ENCODE measurements around the gene DIP2C. TPM values are rescaled to one million over a fixed set of nuclear protein-coding genes. Genes with fewer than 3 reads are reported as not detected.
A peak's percentile ranks its signal among the peaks of the same experiment; 100 is the strongest.
"Not testable (repeated sequence)": the region's sequence is repeated elsewhere in the genome, so short reads cannot be mapped to it uniquely, and the experiment has no call there.

Gene DIP2C
- total RNA-seq, 2 donors from 2014 or later, result 21.6 to 30.5 TPM

DNA sequence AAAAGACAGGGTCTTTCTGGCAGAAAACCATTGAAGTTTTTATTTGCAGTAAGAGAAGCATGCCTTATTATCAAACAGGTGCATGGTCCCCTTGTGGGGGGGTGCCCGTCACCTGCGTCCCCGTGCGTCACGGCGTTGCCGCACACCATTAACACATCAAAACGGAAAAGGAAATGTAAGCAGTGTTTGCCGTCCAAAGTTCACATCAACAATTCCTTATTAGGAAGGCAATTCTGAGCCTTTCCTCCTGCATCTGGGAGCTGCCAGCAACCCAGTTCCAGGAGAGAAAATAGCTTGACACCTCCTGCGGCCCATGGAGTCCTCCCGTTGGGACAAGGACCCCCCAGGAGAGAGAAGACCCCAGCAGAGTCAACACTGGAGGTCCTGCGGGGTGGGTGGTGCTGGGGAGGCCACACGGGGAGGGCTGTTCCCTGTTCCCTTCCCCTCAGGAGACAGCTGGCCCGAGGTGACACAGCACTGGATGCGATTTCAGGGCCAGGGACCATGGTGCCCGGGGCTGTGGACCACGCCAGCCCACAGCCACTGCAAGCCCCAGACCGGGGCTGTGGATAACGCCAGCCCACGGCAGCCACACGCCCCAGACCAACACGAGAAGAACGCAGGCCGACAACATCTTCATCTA is 39.5 kb downstream of the DIP2C start:
- intact Hi-C loops (cut with DNase I), result no loop called here
- DNase-seq, result peak; percentile 40
- ATAC-seq, result peak; percentile 49 to 74

DNA sequence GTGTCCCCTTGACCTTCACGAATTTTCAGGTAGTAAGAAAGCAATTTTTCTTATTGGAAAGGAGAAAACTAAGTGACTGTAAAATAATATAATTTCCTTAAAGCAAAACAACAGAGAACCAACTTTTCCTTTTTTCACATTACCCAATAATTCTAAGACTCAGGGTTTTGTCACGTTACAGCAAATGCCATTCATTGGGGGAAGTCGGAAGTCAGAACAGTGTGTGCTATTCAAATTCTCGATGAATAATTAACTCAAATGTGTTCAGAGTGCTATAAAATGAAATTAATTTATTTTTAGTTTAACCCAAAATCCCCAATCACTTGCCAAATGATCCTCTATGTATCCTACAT is 40.0 kb downstream of the DIP2C start:
- intact Hi-C loops (cut with DNase I), result no loop called here
- DNase-seq (no peak), ATAC-seq (no peak)

DNA sequence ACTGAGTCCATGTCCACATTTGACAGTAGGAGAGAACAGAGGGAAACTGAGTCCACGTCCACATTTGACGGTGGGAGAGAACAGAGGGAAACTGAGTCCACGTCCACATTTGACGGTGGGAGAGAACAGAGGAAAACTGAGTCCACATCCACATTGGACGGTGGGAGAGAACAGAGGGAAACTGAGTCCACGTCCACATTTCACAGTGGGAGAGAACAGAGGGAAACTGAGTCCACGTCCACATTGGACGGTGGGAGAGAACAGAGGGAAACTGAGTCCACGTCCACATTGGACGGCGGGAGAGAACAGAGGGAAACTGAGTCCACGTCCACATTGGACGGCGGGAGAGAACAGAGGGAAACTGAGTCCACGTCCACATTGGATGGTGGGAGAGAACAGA is 42.4 kb downstream of the DIP2C start:
- intact Hi-C loops (cut with DNase I); DNase-seq; ATAC-seq: not testable (repeated sequence)

DNA sequence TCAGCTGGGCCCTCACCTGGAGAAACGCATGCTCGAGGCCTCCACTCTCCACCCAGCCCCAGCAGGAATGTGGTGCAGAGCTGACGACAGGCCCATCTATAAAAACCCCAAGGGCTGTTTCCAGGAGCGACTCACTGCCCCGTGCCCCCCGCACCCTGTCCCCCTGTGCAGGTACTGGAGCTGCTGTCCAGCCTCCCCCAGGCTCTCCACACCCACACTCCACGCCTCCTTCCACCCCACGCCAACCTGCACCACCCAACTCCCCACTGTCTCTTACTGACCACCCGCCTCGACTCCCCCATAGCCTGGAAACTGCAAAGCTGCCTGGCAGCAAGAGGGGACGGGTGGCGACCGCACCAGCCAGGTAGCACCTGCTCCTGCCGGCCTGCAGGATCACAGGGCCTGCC is 43.3 kb downstream of the DIP2C start:
- intact Hi-C loops (cut with DNase I), result no loop called here
- no peak for ATAC-seq

DNA sequence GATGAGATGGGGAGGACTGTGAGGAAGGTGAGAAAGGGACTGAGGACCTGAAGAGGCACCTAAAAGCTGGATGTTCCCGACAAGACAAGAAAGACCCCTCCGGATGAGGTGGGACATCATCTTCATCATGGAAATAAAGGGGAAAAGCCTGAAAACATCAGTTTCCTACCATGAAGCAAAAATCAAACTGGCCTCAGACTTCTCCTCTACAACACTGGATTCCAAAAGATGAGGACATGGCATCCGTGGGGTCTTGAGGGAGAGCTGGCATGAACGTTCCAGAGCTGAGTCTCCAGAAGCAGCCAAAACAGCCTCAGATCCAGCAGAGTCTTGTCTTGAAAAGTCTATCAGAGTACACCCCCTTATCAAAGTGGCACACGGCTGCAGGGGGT is 44.5 kb downstream of the DIP2C start:
- DNase-seq (no peak), ATAC-seq (no peak)
- intact Hi-C loops (cut with DNase I), result no loop called here

More for the DNA sequence above, 43.3 kb downstream of the DIP2C start:
- no peak for DNase-seq

DNA sequence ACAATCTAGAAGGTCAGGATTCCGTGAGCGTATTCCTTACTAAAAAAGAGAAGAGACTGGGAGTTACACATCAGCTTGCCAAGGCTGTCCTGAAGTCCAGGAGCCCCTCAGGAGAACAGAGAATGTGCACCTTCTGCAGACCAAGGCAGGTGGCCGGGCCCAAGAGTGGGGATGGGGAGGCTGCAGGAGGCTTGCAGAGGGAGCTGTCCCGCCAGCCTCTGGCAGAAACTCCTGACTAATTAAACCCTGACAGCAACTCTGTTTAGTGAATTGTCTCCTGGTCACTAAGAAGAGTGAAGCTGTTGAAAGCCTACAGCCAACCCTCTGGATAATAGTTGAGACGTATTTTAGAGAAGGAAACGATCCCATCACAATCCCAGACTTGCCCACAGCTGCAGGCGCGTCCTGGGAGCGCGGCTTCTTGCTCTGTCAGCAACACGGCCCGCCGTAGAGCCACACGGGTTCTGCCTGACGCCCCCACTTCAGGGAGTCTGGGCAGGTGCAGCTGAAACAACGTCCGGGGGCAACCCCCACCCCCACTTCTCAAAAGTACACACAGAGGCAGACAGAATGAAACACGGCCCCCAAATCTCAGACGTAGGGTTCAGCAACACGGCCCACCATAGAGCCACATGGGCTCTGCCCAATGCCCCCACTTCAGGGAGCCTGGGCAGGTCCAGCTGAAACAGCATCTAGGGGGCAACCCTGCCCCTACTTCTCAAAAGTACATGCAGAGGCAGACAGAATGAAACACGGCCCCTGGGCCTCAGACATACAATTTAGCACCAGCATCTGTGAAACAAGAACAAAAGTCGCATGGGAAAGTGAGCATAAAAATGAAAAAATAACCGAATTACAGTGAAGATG is 45.2 kb downstream of the DIP2C start:
- intact Hi-C loops (cut with DNase I), result no loop called here
- DNase-seq (no peak), ATAC-seq (no peak)

DNA sequence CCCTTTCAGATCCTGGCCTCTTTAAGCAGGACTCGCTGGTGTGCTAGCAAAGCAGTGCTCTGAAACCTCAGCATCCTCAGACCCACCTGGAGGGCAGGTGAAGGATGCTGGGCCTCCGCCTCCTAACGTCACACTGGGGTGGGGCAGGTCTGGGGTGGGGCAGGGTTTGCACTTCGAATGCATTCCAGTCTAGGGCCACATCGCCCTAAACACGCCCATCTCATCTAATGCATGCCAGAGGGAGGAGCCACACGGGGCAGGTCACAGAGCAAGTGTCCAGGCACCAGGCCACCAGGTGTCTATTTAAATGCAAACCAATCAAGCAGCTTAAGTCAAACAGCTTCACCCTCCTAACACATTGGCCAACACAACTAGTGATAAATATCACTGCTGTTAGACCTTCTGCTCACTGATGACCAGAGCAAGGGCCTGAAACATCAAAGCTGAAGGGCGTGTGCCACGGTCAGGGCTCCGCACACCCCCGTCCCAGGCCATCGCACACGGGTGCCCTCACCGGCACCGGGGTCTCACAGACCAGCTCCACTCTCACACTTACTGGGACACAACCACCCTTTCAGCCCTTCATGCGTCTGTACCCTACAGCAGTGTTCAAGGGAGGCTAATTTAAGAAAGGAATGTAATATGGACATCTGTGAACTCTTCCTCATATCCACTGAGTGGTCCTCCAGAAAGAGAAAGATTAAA is 47.1 kb downstream of the DIP2C start:
- ATAC-seq, result peak; percentile 16 to 32
- intact Hi-C loops (cut with DNase I), result no loop called here
- DNase-seq, result no peak

DNA sequence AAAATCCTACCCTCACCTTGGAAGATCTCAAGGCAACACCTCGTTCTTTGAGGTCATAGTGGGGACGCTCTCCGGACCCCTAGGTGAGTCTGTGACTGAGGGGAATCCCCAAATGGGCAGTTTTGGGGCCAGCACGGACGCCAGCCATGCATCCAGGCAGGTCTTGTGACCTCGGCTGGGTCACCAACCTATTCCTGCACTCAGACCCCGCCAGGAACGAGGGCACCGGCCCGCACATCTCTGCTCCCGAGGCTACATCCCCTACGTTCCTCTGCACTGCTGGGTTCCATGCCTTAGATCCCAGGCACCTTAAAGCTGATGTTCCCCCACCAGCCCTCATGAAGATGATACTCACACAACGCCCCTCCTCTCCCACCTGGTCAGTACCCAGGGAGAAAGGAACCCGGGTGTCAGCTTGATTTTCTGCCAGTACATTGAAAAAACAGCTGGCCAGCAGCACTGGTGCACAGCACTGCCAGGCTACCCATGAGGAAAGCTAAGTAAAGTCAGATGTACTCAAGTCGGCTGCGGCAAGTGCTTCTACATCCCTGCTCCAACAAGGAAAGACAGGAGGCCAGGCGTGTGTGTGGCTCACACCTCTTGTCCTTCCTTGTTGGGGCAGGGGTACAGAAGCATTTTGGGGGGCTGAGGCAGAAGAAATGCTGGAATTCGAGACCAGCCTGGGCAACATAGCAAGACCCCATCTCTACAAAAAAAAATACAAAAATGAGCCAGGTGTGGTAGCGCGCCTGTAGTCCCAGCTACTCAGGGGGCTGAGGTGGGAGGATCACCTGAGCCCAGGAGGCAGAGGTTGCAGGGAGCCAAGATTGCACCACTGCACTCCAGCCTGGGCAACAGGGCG is 48.1 kb downstream of the DIP2C start:
- ATAC-seq, result no peak
- no peak for DNase-seq
- intact Hi-C loops (cut with DNase I), result no loop called here

DNA sequence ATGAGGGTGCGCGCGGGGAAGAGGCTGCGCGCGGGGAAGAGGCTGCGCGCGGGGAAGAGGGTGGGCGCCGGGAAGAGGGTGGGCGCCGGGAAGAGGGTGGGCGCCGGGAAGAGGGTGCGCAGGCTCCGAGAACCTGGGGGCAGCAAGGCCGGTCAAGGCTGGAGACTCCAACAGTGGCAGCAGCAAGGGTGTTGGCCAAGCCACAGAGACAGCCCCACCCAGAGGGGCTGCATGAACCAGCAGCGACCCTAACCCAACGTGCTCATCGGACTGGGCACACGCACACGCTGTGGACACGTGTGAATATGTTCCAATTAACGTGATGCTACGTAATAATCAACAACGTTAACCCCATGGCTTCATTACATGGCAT is 48.8 kb downstream of the DIP2C start:
- ATAC-seq (no peak), DNase-seq (no peak)
- intact Hi-C loops (cut with DNase I), result no loop called here

DNA sequence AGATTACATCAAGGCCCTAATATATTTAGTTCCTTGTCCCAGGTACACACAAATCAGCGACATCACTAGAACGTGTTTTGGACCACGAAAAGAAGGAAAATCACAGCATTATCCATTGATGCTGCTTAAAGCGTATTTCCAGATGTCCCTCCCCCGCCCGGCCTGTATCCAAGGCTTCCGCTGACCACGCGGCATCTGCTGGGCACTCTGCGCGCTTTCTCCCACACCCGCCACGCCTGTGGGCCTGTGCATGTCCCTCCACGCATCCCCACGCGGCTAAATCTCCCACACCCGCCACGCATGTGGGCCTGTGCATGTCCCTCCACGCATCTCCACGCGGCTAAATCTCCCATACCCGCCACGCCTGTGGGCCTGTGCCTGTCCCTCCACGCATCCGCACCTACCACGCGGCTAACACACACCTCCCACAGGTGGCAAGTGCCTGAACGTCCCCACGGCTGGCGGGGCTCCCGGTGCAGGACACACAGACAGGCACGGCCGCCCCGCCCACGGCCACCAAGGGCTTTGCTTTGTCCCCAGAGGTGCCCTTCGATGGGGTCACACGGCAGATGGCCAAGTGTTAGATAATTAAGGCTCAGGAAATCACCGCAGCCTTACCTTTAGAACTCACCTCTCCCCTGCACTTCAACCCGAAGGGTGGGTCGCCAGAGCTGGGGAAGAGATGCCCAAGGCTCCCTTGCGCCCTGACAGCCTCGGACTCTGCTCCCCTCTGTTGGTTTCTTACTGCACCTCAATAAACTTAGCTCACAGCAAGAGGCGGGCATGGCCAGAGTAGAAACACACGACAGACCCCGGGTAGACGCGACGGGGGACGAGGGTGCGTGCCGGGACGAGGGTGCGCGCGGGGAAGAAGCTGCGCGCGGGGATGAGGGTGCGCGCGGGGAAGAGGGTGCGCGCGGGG is 49.5 kb downstream of the DIP2C start:
- intact Hi-C loops (cut with DNase I), result no loop called here
- no peak for ATAC-seq
- no peak for DNase-seq

DNA sequence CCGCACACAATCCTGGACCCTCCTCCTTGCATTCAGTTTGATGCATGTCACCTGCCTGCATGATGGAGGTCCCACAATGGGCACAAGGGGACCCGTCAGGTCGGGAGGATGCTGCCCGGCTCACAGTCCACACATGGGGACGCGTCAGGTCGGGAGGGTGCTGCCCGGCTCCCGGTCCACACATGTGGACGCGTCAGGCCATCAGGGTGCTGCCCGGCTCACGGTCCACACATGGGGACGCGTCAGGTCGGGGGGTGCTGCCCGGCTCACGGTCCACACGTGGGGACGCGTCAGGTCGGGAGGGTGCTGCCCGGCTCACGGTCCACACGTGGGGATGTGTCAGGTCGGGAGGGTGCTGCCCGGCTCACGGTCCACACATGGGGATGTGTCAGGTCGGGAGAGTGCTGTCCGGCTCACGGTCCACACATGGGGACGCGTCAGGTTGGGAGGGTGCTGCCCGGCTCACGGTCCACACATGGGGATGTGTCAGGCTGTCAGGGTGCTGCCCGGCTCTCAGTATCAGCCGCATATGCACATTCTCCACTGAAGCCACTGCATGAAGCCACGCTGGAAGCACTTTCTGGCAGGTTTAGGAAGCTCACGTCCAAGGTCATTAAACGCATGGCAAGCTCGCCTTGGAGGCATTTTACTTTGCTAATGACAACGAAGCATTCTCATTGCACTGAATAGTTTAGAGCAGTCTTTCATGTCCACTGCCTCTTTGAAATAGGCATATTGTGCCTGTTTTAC is 50.3 kb downstream of the DIP2C start:
- DNase-seq (no peak), ATAC-seq (no peak)
- intact Hi-C loops (cut with DNase I), result no loop called here

DNA sequence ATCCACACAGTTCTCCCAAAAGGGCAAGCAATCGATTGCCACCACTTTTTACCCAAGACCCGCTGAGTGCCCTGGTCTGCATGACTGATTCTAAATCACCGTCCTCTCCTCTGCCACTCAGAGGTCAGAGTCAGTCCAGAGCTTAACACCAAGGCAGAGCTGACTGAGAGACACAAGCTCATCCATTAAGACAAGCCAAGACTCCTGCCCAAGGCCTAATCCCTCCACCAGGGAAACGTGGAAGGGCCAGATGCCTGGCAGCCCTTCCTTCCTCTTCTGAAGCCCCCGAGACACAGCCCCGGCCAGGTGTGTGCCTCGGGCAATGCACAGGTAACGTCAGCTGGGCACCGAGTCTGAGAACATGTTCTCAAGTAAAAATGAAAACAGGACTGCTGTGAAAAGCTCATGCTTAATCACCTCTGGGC is 51.7 kb downstream of the DIP2C start:
- intact Hi-C loops (cut with DNase I), result no loop called here
- ATAC-seq, result no peak
- no peak for DNase-seq

DNA sequence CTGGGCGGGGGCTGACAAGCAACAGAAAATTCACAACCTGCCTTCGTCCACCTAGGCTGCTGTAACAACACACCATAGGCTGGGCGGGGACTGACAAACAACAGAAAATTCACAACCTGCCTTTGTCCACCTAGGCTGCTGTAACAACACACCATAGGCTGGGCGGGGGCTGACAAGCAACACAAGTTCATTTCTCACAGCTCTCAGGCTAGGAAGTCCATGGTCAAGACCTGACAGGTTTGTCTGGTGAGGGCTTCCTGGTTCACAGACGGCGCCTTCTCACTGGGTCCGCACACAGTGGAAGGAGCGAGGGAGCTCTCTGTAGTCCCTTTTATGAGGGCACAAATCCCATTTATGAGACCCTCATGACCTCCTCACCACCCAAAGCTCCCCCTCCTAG is 52.2 kb downstream of the DIP2C start:
- no peak for ATAC-seq
- intact Hi-C loops (cut with DNase I), result no loop called here
- DNase-seq, result no peak

DNA sequence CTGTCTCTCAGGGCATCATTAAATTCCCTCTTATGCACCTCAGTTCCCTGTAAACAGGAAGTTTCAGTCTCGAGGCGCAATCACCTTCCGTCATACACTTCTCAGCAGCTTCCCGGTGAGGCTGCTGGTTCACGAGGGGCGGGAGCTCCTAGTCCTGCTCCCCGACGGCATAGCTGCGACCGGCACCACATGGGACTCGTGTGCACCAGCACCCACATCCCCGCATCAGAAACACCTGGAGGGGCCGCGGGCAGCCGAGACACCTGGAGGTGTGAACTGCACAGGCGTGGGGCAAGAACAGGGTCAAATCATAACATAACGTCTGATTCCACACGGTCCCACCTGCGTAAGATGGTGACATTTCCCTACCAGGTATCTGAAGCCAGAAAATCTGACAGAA is 52.7 kb downstream of the DIP2C start:
- DNase-seq (no peak), ATAC-seq (no peak)
- intact Hi-C loops (cut with DNase I), result no loop called here

DNA sequence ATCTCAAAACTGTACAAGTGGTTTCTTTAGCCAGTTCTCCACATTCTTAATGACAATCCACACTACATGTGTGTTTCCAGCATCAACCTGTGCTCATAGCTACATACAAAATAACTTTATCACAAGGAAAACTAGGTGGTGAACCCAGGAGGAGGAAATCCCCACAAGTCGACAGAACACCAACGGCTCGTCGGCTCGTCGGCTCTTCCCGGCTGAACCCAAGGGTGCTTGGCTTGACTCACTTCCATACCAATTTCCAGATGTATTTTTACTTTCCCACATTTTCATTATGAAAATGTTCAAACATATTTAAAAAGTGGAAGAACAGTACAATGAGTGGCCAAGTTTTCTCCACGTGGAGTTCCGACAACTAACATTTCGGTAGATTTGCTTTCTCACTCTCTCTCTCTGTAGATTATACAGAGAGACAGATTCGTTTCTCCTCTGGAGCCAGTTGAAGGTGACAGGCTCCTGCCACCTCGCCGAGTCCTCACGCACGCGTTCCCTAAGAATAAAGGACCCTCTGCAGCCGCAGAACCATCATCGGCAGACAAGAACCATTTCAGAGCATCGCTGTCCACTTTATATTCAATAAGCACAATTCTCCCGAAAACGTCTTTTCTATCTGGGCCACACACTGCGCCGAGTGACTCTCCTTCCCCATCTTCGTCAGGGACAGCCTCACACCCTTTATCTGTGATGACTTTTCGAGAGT is 53.3 kb downstream of the DIP2C start:
- intact Hi-C loops (cut with DNase I), result no loop called here
- DNase-seq (no peak), ATAC-seq (no peak)

DNA sequence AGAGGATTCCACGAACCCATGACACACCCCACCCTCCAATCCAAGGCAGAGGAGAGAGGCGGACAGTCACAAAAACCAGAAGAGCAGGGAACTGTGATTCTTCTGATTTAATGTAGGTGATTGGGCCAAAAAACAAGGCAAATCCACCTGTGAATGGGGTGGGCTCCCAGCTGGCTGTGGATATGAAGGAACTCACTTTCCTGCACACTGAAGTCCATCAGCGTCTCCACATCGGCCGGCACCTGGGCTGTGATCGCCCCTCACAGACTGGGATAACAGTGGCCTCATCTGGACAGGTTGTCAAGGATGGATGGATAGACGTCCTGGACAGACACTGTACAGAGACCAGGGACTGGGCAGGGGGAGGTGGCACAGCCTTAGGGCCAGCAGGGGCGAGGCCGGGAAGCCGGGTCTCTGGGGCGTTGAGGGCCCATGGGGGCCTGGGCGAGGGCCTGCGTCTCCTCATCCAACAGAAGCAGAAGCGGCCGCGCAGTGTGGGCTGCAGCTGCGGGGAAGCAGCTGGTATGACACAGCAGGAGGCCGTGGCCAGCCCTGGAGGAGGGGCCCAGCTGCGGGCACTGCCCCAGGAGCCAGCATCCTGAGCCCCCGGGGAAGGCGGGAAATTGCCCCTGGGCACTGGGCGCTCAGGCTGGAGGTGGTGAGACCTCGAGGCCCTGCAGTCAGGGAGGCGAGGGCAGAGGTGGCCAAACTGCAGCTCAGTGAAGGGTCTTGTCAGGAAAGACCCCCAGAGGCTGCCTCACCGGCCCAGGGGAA is 54.2 kb downstream of the DIP2C start:
- ATAC-seq (peak in 1 of 2 donors; percentile 16), DNase-seq (no peak)
- intact Hi-C loops (cut with DNase I), result no loop called here
